ENCODE data around the gene TGM1.
"Not testable (repeated sequence)": the region's sequence is repeated elsewhere in the genome, so short reads cannot be mapped to it uniquely, and the experiment has no call there.

TGM1 gene

DNA sequence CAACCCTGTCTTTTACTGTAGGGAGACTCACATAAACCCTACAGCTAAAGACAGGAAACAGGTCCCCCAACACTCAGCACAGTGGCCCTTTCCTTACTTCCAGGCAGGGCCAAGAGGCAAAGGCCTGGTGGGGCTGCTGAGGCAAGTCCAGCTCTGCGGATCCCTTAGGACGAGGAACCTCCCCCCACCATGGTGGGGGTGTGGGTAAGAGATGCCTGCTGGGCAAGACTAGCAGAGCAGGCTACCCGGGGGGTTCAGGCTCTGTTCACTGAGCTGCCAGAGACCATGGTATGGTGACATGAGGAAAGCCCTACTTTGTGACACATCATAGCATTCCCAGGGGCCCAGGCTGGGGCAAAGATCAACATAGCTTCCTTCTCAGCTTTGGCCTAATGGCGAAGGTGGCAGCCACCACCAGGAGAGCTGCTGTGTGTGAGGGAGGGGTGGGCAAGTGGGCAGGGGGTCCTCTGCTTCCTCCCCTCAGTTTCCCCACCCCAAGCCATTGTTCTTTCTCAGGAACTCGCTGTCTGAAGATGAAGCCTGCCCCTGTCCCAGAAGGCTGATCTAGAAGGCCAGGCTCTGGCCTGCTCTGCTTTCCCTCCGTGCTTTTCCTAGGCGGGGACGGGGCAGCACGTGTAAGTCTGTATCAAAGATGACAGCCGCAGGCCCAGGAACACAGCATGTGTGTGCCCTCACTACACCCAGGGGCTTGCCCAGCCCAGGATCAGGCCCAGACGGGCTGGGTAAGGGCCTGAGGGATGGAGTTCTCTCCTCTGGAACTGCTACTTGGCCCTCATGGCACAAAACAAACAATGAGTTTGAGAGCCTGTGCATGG lies 10.5 kb downstream of the TGM1 start:
- DNase-seq = no peak

GRCh38 chr14:24251880-24252288 lies 11.1 kb downstream of the TGM1 start:
- no peak for DNase-seq

GRCh38 chr14:24250354-24250753 lies 12.6 kb downstream of the TGM1 start:
- DNase-seq = no peak

DNA sequence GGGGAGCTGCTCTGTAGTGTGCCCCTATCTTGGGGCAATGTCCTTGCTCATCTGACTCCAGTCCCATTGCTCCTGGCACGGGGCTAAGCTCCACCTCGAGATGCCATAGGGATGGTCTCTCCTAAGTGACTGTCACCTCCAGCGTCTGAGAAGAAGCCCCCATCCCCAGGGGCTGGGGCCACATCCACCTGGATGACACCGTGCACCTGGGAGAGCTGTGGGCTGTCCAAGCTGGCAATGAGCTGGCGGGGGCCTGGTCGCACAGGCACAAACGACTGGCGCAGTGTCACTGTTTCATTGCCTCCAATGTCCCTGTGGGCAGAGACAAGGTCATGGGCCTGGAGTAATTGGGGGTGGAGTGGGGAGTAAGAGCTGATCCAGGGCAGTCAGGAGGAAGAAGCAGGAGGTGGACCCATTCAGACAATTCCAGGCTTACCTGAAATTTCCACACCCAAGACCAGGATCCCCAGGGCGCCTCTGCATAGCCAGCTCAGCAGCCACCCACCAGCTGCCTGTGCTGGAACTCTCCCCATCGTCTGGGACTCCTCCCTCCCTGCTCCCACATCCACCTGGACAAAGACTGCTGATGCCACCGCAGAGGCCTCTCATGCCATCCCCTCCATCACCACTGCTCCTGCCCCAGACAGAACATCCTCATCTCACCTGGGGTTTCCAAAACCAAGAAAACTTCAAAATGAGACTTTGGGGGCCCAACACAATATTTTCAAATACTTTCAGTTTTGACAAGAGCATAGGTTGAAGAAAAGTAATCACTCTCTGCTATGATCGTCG lies 13.6 kb downstream of the TGM1 start:
- DNase-seq = no peak

DNA sequence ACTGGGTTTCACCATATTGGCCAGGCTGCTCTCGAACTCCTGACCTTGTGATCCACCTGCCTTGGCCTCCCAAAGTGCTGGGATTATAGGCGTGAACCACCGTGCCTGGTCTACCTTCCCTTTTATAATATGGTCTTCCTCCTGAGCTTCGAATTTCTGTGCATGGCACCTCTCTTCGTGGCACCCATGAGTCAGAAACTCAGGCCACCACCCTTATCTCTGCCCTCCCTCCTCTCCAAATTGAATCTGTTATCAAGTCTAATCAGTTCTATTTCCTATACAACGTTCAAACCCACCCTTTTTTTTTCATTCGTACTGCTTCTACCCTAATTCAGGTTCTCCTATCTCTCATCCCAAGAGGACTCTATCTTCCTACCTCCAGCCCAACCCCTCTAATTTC lies 15.6 kb downstream of the TGM1 start:
- DNase-seq = no peak

DNA sequence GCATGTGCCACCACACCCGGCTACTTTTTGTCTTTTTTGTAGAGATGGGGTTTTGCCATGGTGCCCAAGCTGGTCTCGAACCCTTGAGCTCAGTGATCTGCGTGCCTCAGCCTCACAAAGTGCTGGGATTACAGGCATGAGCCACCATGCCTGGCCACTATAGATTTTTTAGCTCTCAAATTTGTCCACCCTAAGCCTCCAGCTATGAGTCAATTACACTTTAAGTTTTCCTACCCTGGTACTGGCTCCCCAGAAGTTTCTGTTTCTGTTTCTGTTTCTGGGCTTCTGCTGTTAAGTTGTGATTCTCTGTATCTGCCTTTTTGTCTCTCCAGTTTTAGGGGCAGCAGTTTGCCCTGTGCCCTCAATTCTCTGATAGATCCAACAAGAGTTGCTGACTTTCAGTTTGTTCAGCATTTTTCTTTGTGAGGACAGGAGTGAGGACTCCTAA lies 16.2 kb downstream of the TGM1 start:
- no peak for DNase-seq

GRCh38 chr14:24245350-24245749 lies 17.6 kb downstream of the TGM1 start:
- DNase-seq = not testable (repeated sequence)

GRCh38 chr14:24243336-24243836 lies 19.6 kb downstream of the TGM1 start:
- DNase-seq = no peak

DNA sequence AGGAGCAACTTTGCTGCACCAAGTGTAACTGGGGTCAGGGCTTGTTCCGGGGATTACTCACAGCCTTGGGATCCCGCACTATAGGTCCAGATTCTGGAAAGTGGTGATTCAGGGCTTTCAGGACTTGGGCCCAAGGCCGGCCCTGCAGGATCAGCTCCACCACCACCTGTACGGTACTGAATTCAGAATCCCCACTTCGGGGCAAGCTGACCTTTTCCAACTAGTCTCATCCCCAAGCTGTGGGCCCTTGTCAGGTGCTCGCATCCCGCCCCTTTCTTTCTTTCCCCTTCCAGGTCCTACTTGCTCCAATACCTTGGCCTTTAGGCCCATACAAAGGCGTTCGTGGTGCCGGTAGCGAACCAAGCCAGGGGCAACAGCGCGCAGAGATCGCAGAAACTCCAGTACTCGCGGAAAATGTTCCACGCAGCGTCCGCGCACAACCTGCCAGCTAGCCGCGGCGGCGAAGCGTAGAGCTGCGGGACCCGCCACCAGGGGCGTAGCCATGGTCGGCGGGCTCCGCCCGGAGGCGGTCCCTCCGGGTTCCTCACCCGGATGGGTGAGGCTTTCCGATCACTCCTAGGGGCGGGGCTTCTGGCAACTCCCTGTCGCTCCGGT lies 21.0 kb downstream of the TGM1 start:
- DNase-seq = peak; percentile 99

- no peak for DNase-seq
Measured at GRCh38 chr14:24240110-24240918, 22.7 kb downstream of the TGM1 start.

DNA sequence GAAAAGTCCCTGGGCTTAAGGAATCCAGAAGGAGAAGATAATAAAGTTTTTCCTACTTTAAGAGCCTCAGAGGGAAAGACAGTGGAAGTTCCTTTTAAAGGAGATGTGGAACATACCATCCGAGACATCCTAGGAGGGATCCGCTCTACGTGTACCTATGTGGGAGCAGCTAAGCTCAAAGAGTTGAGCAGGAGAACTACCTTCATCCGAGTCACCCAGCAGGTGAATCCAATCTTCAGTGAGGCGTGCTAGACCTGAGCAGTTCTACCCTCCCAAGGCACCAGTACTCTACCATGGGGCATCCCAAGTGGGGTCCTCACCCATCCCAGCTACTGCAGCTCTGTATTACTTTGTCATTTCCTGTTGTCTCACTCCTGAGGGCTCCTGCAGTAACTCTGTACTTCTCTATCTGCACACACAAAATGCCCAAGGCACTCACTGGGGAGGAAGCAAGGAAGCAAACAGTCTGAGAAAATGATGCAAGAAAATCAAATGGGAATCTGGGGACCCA lies 24.4 kb downstream of the TGM1 start:
- DNase-seq = no peak

DNA sequence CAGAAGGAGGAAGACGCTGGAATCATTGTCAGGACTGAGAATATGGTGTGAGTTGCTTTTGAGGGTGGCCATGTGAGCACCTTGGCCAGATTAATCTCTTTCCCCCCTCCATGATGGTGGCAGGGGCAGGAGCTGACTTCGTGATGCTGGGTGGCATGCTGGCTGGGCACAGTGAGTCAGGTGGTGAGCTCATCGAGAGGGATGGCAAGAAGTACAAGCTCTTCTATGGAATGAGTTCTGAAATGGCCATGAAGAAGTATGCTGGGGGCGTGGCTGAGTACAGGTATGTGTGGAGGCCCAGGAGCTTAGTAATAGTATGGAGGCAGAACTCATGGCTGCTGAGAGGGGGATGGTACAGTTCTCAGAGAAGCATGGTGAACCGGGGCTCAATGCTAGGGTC lies 24.9 kb downstream of the TGM1 start:
- DNase-seq = no peak

DNA sequence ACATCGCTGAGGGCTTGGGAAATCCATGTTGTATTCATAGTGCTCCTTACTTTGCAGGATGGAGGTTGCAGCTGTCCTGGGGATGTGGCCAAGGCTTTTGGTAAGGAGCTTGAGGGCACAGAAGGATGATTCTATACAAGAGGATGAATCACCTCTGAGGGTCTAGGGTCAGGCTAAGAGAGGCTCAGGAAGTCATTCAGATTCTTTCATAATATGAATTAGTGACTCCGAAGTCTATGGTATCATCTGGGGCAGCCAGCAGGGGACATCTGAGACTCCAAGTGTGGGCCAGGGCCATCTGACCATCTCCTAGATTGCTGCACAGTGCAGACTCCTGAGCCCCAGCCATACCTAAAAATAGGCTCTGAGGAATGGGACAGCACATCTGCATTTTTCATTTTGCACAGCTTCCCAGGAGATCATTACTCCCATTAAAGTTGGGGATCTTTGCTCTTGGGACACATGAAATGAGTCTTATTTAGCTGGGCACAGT lies 25.5 kb downstream of the TGM1 start:
- no peak for DNase-seq

DNA sequence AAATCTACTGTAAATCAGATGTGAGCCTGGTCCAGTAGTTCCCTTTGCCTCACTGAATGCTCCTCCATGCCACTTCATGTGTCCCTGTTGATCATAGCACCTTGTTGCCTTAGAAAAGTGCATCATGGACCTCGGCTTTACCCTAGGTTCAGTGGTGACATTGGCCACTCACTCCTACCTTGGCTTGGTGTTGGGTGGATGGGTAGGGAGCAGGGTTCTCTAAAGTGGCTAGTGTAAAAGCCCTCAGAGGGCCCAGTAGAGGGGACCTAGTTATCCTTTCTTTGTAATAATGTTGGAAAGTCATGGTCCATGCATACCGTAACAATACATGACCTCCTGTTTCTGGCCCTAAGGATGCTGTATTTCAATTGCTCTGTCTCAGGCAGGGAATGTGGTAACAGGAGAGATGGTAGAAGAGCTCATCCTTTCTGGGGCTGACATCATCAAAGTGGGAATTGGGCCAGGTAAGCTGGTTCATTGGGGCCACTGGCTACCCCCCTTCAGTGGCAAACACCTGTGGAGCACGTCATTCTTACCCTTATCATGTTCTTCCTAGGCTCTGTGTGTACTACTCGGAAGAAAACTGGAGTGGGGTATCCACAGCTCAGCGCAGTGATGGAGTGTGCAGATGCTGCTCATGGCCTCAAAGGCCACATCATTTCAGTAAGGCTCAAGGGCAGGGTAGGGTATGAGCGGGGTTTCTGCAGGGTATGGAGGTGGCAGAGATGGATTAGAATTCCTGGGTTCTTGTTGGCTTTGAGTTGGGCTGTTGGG lies 26.1 kb downstream of the TGM1 start:
- no peak for DNase-seq

DNA sequence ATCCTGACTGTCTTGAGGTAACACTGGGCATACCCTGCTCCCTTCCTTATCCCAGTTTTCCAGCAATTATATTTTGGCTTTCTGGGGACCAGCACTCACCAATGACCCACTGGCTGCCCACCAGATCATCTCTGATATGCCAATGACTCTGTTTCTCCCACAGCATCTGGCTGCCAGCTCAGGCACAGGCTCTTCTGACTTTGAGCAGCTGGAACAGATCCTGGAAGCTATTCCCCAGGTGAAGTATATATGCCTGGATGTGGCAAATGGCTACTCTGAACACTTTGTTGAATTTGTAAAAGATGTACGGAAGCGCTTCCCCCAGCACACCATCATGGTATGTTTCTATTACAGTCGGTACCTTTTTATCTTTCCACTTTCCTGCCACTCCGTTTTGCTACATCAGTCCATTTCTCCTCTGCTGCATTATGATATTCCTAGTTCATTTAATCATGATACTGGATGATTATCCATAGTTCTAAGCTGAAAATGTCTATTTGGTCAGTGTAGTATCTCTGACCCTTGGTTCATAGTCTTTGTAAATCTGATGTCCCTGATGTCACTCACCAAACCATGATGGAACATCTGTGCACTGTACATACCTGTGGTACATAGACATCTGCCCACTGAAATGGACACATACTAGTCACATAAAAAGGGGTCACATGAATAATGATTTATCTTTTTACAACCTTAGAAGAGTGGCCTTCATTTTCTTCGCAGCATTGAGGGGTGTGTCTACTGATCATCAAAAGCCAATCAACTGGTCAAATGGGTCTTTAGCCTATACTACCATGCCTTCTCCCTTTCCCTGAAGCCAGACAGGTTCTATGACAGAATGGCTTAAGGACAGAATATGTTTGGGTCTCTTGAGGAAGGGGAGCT lies 26.9 kb downstream of the TGM1 start:
- no peak for DNase-seq

GRCh38 chr14:24234095-24235005 lies 28.6 kb downstream of the TGM1 start:
- no peak for DNase-seq

- DNase-seq = no peak
Measured at GRCh38 chr14:24233538-24233866, 29.5 kb downstream of the TGM1 start.

- DNase-seq = no peak
Measured at GRCh38 chr14:24232645-24233537, 30.1 kb downstream of the TGM1 start, which contains the start of gene GMPR2. Gene GMPR2, plus strand, starts transcription at chr14:24232929. Its CDS starts 325 bp downstream, at chr14:24233254.
